ENCODE results near the gene FBXL7. TPM values are rescaled to one million over a fixed set of nuclear protein-coding genes. Genes with fewer than 3 reads are reported as not detected.

Gene FBXL7
- polyA plus RNA-seq, 3 donors, result not detected

DNA sequence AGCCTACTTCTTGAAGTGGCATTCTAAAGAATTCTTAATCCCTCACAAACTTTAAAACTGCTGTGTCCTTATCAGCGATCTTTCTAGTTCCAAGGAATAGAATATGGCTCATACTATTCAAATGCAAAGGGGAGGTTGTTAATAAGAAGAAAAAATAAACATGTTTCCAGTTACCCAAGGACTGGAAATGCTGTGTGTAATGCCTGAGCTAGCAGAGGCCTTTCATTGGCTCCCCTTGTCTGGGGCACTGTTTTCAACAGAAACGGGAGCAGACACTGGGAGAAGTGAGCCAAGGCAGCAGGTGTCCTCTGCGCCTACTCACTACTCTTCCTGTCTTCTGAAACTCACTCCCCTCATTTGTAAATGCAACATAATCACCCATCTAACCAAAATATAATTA lies 426.6 kb downstream of the FBXL7 start:
- Mint-ChIP-seq H3K4me1 (no peaks in the 10 kb centered on the region), H3K36me3 (no peaks in the 10 kb centered on the region), H3K4me3 (no peak overlapping the region), H3K27ac (peak overlapping the region in 1 of 7 donors; percentile 63), H3K27me3 (ENCODE audit: low read depth in 3 of 3) (peaks cover 0 to 1% (median 0%) of the 10 kb centered on the region in 3 donors), H3K9me3 (peaks cover 6 to 29% (median 16%) of the 10 kb centered on the region in 7 donors)
- Histone ChIP-seq H3K4me2 (replicated peaks; ENCODE audit: extremely low read depth, low read length, poor library complexity, severe bottlenecking) (no peak overlapping the region), H3K9me3 (replicated peaks in 1 of 2; ENCODE audit: control insufficient read depth in 1 of 2, insufficient read depth in 1 of 2, low read length in 2 of 2) (peaks cover 31 to 33% of the 10 kb centered on the region in 2 donors), H2AFZ (ENCODE audit: insufficient read depth, low read depth, low read length, poor library complexity, severe bottlenecking) (no peak overlapping the region), H4K20me1 (ENCODE audit: insufficient read depth, low read length) (no peaks in the 10 kb centered on the region), H3K79me2 (ENCODE audit: insufficient read depth, low read length) (no peaks in the 10 kb centered on the region), H3K4me1 (ENCODE audit: control insufficient read depth in 1 of 2, insufficient read depth in 2 of 2, low read length in 2 of 2) (no peaks in the 10 kb centered on the region), H3K9ac (ENCODE audit: insufficient read depth, low read length, poor library complexity, severe bottlenecking) (no peak overlapping the region), H3K4me3 (replicated peaks in 1 of 3; ENCODE audit: low read depth in 2 of 3, low read length in 3 of 3) (no peak overlapping the region), H3K27ac (ENCODE audit: low read depth in 1 of 2, low read length in 2 of 2) (no peak overlapping the region), H3K27me3 (ENCODE audit: control insufficient read depth in 2 of 2, insufficient read depth in 2 of 2, low read length in 2 of 2) (no peaks in the 10 kb centered on the region), H3K36me3 (replicated peaks in 1 of 2; ENCODE audit: control insufficient read depth in 1 of 2, insufficient read depth in 2 of 2, low read length in 2 of 2) (no peaks in the 10 kb centered on the region)
- WGBS (ENCODE audit: insufficient coverage), result no CpG with 5 or more reads among the region's 3 CpGs
- DNase-seq, result no peak
- intact Hi-C loops (cut with micrococcal nuclease), result no loop called here
- TF ChIP-seq, protein P1, sequence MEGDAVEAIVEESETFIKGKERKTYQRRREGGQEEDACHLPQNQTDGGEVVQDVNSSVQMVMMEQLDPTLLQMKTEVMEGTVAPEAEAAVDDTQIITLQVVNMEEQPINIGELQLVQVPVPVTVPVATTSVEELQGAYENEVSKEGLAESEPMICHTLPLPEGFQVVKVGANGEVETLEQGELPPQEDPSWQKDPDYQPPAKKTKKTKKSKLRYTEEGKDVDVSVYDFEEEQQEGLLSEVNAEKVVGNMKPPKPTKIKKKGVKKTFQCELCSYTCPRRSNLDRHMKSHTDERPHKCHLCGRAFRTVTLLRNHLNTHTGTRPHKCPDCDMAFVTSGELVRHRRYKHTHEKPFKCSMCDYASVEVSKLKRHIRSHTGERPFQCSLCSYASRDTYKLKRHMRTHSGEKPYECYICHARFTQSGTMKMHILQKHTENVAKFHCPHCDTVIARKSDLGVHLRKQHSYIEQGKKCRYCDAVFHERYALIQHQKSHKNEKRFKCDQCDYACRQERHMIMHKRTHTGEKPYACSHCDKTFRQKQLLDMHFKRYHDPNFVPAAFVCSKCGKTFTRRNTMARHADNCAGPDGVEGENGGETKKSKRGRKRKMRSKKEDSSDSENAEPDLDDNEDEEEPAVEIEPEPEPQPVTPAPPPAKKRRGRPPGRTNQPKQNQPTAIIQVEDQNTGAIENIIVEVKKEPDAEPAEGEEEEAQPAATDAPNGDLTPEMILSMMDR (IDR thresholded peaks at IDR 0.05), result no peak

- no peak overlapping the region for H3K4me3 ChIP-seq (replicated peaks in 1 of 3; ENCODE audit: low read depth in 2 of 3, low read length in 3 of 3)
- peaks cover 0 to 1% (median 0%) of the 10 kb centered on the region in 3 donors for H3K27me3 Mint-ChIP-seq (ENCODE audit: low read depth in 3 of 3)
- H3K27ac ChIP-seq (ENCODE audit: low read depth in 1 of 2, low read length in 2 of 2), result no peak overlapping the region
- H3K36me3 Mint-ChIP-seq, result no peaks in the 10 kb centered on the region
- WGBS (ENCODE audit: insufficient coverage), result 93% methylated on average over 34 of the region's 38 CpGs
- no peak for DNase-seq
- no peaks in the 10 kb centered on the region for H4K20me1 ChIP-seq (ENCODE audit: insufficient read depth, low read length)
- H3K9me3 ChIP-seq (replicated peaks in 1 of 2; ENCODE audit: control insufficient read depth in 1 of 2, insufficient read depth in 1 of 2, low read length in 2 of 2), result peaks cover 36 to 37% of the 10 kb centered on the region in 2 donors
- TF ChIP-seq, protein P1 (IDR thresholded peaks at IDR 0.05), result no peak
- no peak overlapping the region for H2AFZ ChIP-seq (ENCODE audit: insufficient read depth, low read depth, low read length, poor library complexity, severe bottlenecking)
- no peak overlapping the region for H3K27ac Mint-ChIP-seq
- H3K4me2 ChIP-seq (replicated peaks; ENCODE audit: extremely low read depth, low read length, poor library complexity, severe bottlenecking), result no peak overlapping the region
- intact Hi-C loops (cut with micrococcal nuclease), result no loop called here
- H3K9ac ChIP-seq (ENCODE audit: insufficient read depth, low read length, poor library complexity, severe bottlenecking), result no peak overlapping the region
- H3K27me3 ChIP-seq (ENCODE audit: control insufficient read depth in 2 of 2, insufficient read depth in 2 of 2, low read length in 2 of 2), result no peaks in the 10 kb centered on the region
- no peak overlapping the region for H3K4me3 Mint-ChIP-seq
- no peaks in the 10 kb centered on the region for H3K4me1 Mint-ChIP-seq
- H3K4me1 ChIP-seq (ENCODE audit: control insufficient read depth in 1 of 2, insufficient read depth in 2 of 2, low read length in 2 of 2), result no peaks in the 10 kb centered on the region
- H3K36me3 ChIP-seq (replicated peaks in 1 of 2; ENCODE audit: control insufficient read depth in 1 of 2, insufficient read depth in 2 of 2, low read length in 2 of 2), result no peaks in the 10 kb centered on the region
- H3K79me2 ChIP-seq (ENCODE audit: insufficient read depth, low read length), result no peaks in the 10 kb centered on the region
- peaks cover 6 to 30% (median 24%) of the 10 kb centered on the region in 7 donors for H3K9me3 Mint-ChIP-seq
Observed at GRCh38 chr5:15927710-15928380, 427.9 kb downstream of the FBXL7 start.

All from CD14-positive monocyte (primary cell).